GM12874 (cell line): ENCODE measurements around the gene SAPCD1.

ENCODE experiments used
- TF ChIP-seq, protein P1 (sequence below): IDR thresholded peaks from 2 replicates; pipeline ENCODE4 v1.5.1; 2011; ENCODE audit warnings: low read depth, mild to moderate bottlenecking, control low read depth, low read length, moderate library complexity; ENCODE audit not compliant: insufficient read depth

The SAPCD1 gene

GRCh38 chr6:31720196-31720770, 42.2 kb upstream of the SAPCD1 start:
- TF ChIP-seq, protein P1, sequence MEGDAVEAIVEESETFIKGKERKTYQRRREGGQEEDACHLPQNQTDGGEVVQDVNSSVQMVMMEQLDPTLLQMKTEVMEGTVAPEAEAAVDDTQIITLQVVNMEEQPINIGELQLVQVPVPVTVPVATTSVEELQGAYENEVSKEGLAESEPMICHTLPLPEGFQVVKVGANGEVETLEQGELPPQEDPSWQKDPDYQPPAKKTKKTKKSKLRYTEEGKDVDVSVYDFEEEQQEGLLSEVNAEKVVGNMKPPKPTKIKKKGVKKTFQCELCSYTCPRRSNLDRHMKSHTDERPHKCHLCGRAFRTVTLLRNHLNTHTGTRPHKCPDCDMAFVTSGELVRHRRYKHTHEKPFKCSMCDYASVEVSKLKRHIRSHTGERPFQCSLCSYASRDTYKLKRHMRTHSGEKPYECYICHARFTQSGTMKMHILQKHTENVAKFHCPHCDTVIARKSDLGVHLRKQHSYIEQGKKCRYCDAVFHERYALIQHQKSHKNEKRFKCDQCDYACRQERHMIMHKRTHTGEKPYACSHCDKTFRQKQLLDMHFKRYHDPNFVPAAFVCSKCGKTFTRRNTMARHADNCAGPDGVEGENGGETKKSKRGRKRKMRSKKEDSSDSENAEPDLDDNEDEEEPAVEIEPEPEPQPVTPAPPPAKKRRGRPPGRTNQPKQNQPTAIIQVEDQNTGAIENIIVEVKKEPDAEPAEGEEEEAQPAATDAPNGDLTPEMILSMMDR: no peak

DNA sequence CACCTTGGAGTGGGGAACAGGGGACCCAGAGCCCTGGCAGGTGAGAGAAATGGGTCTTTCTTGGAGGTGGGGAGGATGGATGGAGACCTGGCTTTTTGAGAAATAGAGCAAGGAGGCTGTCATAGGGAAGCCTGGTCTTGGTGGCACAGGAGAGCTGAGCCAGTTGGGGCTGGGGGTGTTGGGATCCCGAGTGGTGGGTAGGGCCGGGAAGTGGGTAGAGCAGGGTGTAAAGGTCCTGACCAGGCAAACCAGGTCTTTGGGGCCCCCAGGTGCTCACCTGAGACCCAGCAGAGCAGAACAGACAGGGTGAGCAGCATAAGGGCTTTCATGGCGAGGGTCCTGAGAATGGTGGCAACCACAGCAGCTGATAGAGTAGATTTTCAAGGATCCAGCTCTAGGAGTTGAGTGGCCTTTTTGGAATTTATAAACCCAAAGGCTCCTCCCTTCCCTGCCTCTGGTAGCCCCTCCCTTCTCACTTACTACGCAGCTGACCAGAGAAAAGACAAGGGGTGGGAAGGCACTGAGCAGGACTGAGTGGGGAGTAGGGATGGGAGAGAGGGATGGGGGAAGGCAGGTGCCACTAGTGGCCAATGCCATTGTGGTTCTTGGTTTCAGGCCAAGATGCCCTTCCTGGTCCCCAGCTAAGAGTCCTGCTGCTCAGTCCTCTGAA, 41.0 kb upstream of the SAPCD1 start, which contains the start of gene LY6G6C:
LY6G6C (minus strand) TSS at position 396 of the 670 bp plus-strand sequence; CDS start at position 329, 67 bp downstream.
- TF ChIP-seq, protein P1: no peak

- TF ChIP-seq, protein P1: no peak
Measured at GRCh38 chr6:31722173-31722572, 40.3 kb upstream of the SAPCD1 start.

GRCh38 chr6:31723245-31723979, 39.0 kb upstream of the SAPCD1 start, which contains the start of gene MPIG6B:
MPIG6B (plus strand) TSS chr6:31723373; CDS start chr6:31723384, 11 bp downstream.
- TF ChIP-seq, protein P1: no peak

DNA sequence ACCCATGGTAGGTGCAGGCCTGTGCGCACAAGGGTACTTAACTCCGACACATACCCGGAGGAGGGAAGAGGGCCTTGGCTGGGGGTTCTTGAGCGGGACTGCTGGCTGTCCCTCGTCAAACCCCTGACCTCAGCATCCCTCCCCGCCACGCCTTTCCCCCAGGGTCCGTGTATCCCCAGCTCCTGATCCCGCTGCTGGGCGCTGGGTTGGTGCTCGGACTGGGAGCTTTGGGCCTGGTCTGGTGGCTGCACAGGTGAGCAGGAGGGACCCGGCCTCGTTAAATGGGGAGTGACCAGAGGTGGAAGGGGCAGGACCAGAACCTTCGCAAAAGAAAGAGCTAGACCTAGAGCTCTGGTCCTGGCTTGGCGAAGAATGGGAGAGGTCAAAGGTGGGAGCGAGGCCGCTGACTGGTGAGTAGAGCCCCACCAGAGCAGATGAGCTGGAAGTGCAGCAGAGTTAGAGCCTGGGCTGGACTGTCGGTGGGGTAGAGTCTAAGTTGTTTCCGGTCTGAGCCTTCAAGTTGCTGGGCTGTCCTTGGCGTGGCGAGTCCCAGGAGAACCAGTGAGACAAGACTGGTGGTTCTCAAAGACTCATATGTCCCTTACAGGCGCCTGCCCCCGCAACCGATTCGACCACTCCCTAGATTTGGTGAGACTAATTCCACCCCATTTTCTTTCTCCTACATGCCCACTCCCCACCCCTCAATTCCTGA, 38.3 kb upstream of the SAPCD1 start:
- TF ChIP-seq, protein P1: no peak

DNA sequence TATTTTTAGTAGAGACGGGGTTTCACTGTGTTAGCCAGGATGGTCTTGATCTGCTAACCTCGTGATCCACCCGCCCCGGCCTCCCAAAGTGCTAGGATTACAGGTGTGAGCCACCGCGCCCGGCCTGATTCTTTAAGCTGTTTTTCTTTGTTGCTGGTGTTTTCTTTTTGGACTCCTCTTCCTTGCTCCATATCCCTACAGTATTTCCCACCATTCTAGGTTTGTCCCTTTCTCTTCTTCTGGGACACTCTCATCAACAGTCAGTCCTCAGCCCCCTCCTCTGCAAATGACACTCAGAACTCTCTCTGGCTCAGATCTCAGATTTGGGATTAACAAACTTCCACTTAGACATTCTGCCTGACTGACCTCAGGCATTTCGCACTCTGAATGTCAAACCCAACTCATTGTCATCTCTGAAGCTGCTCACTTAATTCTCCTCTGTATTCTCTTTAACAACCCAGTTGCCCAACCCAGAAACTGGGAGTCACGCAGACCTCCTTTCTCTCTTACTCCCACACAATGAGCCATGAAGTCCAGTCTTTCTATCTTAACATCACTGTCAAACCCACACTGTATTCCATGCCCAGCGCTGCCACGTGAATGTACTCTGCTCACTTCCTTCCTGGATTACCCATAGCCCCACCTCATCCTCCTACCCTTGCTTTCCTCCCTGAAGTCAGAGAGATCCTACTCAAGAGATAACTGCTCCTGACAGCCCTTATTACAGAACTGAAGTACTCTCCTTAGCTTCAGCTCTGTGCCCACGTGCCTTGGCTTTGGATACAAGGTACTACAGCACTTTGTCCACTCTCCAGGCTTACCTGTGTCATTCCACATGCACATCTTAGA, 36.7 kb upstream of the SAPCD1 start:
- TF ChIP-seq, protein P1: no peak
